ENCODE measurements around the gene HSD17B3.

The HSD17B3 gene

GRCh38 chr9:96304230-96304629 is 2.3 kb upstream of the HSD17B3 start:
- Histone ChIP-seq H3K4me3 (ENCODE audit: low read depth, low read length) (no peak overlapping the region), H3K9me3 (ENCODE audit: severe bottlenecking) (no peaks in the 10 kb centered on the region), H3K27me3 (ENCODE audit: insufficient read depth, low read depth, severe bottlenecking) (no peaks in the 10 kb centered on the region), H3K27ac (no peak overlapping the region), H3K36me3 (no peaks in the 10 kb centered on the region)
- no peak for DNase-seq
- no peak for TF ChIP-seq CTCF (IDR thresholded peaks at IDR 0.05; ENCODE audit: low read depth, low read length)

GRCh38 chr9:96299823-96300222 is 2.2 kb downstream of the HSD17B3 start:
- Histone ChIP-seq H3K36me3 (no peaks in the 10 kb centered on the region), H3K27ac (no peak overlapping the region), H3K9me3 (ENCODE audit: severe bottlenecking) (no peaks in the 10 kb centered on the region), H3K27me3 (ENCODE audit: insufficient read depth, low read depth, severe bottlenecking) (no peaks in the 10 kb centered on the region), H3K4me3 (ENCODE audit: low read depth, low read length) (no peak overlapping the region)
- peak; percentile 42 for DNase-seq
- no peak for TF ChIP-seq CTCF (IDR thresholded peaks at IDR 0.05; ENCODE audit: low read depth, low read length)

GRCh38 chr9:96294159-96294545 is 7.8 kb downstream of the HSD17B3 start:
- H3K36me3 ChIP-seq: no peaks in the 10 kb centered on the region
- H3K4me3 ChIP-seq (ENCODE audit: low read depth, low read length): no peak overlapping the region
- DNase-seq: no peak
- TF ChIP-seq CTCF (IDR thresholded peaks at IDR 0.05; ENCODE audit: low read depth, low read length): no peak
- H3K27ac ChIP-seq: no peak overlapping the region
- H3K9me3 ChIP-seq (ENCODE audit: severe bottlenecking): peaks cover 3% of the 10 kb centered on the region
- H3K27me3 ChIP-seq (ENCODE audit: insufficient read depth, low read depth, severe bottlenecking): no peaks in the 10 kb centered on the region

GRCh38 chr9:96293498-96294158 is 8.3 kb downstream of the HSD17B3 start:
- Histone ChIP-seq H3K27me3 (ENCODE audit: insufficient read depth, low read depth, severe bottlenecking) (no peaks in the 10 kb centered on the region), H3K36me3 (no peaks in the 10 kb centered on the region)
- no peak for DNase-seq

GRCh38 chr9:96289392-96289791 is 12.6 kb downstream of the HSD17B3 start:
- TF ChIP-seq CTCF (IDR thresholded peaks at IDR 0.05; ENCODE audit: low read depth, low read length): no peak
- no peaks in the 10 kb centered on the region for H3K36me3 ChIP-seq

More at GRCh38 chr9:96293498-96294158, 8.3 kb downstream of the HSD17B3 start:
- TF ChIP-seq CTCF (IDR thresholded peaks at IDR 0.05; ENCODE audit: low read depth, low read length): no peak
- Histone ChIP-seq H3K9me3 (ENCODE audit: severe bottlenecking) (peaks cover 3% of the 10 kb centered on the region), H3K4me3 (ENCODE audit: low read depth, low read length) (no peak overlapping the region), H3K27ac (no peak overlapping the region)

GRCh38 chr9:96281641-96282040 is 20.3 kb downstream of the HSD17B3 start:
- Histone ChIP-seq H3K36me3 (no peaks in the 10 kb centered on the region), H3K9me3 (ENCODE audit: severe bottlenecking) (peaks cover 4% of the 10 kb centered on the region), H3K27ac (no peak overlapping the region), H3K27me3 (ENCODE audit: insufficient read depth, low read depth, severe bottlenecking) (no peaks in the 10 kb centered on the region), H3K4me3 (ENCODE audit: low read depth, low read length) (no peak overlapping the region)
- TF ChIP-seq CTCF (IDR thresholded peaks at IDR 0.05; ENCODE audit: low read depth, low read length): no peak
- no peak for DNase-seq

More at GRCh38 chr9:96289392-96289791, 12.6 kb downstream of the HSD17B3 start:
- H3K27ac ChIP-seq: no peak overlapping the region
- H3K27me3 ChIP-seq (ENCODE audit: insufficient read depth, low read depth, severe bottlenecking): no peaks in the 10 kb centered on the region
- H3K4me3 ChIP-seq (ENCODE audit: low read depth, low read length): no peak overlapping the region
- no peak for DNase-seq
- peaks cover 5% of the 10 kb centered on the region for H3K9me3 ChIP-seq (ENCODE audit: severe bottlenecking)

All from WERI-Rb-1 (cell line).